NOMO-1 treated with dmso at 0.1 percent for 144 hours (cell line): ENCODE results near the gene CLEC18C.
"Not testable (repeated sequence)": the region's sequence is repeated elsewhere in the genome, so short reads cannot be mapped to it uniquely, and the experiment has no call there.

Experiments used
- DNase-seq: peaks from one replicate; lab custom pipeline; 2025; ENCODE audit not compliant: unreplicated experiment; lab: John Stamatoyannopoulos, UW

CLEC18C gene

DNA sequence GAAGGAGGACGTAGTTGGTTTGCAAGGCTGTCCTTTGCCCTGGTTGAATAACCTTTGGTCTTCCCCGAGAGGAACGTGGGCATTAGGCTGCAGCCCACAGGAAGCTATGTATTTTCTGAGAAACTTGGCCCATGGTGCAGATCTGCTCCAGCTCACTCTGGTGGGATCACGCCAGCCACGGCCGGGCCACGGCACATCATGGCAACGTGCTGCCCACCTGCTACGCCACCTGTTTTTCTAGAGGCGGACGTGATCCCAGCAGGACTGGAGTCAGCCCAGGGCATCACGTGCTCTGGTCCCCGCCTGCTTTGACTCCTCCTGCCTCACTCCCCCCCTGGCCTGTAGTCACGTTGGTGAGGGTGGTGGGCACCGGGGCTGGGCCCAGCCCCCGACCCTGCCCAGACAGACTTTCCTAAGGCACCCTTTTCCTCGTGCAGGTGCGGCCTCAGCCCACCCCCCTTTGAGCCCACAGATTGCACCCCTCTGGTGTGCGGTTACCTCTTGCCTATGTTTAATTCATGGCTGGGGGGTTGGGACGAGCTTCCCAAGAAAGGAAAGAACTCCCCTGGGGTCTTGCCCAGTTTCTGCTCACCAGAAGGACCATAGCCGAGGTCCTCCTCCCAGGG lies at the start of gene CLEC18C:
TSS of gene CLEC18C (plus strand) at position 576 of the 626 bp plus-strand sequence. CDS start 492 bp downstream, outside the sequence.
- not testable (repeated sequence) for DNase-seq

DNA sequence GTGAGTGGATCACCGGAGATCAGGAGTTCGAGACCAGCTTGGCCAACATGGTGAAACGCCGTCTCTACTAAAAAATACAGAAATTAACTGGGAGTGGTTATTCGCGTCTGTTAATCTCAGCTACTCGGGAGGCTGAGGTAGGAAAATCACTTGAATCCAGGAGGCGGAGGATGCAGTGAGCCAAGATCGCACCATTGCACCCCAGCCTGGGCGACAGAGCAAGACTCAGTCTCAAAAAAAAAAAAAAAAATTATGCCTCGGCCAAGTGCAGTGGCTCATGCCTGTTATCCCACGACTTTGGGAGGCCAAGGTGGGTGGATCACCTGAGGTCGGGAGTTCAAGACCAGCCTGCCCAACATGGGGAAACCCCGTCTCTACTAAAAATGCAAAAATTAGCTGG lies 49.8 kb upstream of the CLEC18C start:
- DNase-seq: not testable (repeated sequence)

DNA sequence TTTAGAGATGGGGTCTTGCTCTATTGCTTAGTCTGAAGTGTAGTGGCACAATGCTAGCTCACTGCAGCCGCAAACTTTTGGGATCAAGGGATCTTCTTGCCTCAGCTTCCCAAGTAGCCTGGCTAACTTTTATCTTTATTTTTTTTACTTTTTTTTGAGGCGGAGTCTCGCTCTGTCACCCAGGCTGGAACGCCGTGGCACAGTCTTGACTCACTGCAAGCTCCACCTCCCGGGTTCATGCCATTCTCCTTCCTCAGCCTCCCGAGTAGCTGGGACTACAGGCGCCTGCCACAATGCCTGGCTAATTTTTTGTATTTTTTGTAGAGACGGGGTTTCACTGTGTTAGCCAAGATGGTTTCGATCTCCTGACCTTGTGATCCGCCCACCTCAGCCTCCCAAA lies 47.4 kb upstream of the CLEC18C start:
- DNase-seq: not testable (repeated sequence)

DNA sequence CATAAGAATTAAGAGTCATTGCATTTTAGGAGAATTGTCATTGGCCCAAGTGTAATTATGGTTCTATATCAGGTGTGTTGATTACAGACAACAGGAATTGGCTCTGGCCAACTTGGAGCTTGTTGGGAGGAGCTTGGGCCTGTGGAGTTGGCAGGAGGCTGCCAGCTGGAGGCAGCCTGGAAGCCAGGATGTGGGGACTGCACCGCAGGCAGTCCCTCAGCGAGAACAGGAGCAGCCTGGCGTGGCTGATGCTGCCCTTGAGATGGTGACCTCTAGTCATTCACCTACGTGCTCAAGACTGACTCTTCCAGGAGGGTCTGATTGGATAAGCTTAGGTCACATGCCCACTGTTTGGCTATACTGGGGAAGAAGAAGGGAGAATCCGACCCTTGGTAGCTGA lies 45.9 kb upstream of the CLEC18C start:
- not testable (repeated sequence) for DNase-seq

DNA sequence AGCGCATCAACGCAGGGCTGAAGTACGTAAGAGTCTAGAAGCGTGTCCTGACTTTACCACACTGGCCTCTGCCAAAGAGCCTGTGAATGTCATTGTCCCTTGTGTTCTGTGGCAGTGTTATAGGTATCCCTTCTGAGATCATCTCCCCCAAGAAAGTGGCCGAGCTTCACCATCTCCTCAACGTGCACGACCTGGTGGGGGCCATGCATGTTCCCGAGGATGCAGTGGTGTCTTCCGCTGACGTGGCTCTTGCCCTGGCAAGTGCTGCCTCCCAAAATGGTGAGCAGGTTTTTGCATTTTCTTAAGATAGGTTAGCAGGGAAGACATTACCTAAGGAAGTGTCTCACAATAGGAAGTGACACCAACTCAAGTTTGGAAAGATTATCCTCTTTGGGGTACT lies 44.7 kb upstream of the CLEC18C start:
- DNase-seq: not testable (repeated sequence)

DNA sequence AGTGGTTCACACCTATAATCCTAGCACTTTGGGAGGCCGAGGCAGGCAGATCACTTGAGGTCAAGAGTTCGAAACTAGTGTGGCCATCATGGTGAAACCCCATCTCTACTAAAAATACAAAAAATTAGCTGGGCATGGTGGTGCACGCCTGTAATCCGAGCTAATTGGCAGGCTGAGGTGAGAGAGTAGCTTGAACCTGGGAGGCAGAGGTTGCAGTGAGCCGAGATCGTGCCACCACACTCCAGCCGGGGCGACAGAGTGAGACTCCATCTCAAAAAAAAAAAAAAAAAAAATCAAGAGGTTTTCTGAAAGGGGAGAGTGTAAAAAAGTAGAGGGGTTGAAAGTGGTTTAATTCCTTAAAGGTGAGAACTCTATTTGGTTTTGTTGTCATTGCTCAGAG lies 37.8 kb upstream of the CLEC18C start:
- DNase-seq: not testable (repeated sequence)

DNA sequence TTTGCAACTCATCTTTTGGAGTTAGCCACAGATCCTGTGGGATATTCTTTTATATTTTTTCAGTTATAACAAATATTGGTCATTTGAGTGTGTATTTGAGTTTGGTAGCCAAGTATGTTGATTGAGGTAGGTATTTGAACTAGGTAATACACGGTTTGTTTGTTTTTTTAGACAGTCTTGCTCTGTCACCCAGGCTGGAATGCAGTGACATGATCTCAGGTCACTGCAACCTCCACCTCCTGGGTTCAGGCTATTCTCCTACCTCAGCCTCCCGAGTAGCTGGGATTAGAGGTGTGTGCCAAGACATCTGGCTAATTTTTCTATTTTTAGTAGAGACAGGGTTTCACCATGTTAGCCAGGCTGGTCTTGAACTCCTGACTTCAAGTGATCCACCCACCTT lies 37.0 kb upstream of the CLEC18C start:
- not testable (repeated sequence) for DNase-seq

DNA sequence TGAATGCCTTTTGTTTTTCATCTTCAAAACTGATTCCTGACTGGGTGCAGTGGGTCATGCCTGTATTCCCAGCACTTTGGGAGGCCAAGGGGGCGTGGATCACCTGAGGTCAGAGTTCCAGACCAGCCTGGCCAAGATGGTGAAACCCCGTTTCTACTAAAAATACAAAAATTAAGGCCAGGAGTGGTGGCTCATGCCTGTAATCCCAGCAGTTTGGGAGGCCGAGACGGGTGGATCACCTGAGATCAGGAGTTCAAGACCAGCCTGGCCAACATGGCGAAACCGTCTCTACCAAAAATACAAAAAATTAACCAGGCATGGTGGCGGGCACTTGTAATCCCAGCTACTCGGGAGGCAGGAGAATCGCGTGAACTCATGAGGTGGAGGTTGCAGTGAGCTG lies 30.8 kb upstream of the CLEC18C start:
- DNase-seq: not testable (repeated sequence)

DNA sequence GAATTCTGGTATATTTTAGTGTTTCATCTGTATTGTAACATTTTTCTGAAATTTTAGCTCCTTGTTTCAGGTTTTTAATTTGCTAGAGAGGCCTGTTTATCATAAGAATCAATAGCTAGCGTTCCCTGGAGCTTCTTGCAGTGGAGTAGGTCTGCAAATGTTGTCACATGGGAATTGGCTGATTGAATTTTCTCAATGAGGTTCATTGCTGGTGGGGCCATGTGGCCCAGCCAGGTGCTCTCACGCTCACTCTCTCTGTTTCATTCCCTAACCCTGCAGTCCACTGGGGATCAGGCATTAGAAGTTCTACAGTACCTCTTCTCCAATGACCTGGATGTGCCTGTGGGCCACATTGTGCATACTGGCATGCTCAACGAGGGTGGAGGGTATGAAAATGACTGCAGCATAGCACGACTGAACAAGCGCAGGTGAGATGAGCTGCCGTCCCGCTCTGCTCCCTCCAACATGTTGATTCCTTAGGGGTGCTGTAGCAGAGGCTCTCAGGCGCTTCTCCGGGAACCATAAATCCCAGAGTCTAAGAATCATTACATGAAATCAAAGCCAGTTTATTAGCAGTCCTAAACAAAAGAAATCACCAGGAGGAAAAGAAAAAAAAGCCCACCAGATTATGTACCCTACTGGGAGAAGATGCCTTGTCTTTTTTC lies 30.2 kb upstream of the CLEC18C start:
- not testable (repeated sequence) for DNase-seq

DNA sequence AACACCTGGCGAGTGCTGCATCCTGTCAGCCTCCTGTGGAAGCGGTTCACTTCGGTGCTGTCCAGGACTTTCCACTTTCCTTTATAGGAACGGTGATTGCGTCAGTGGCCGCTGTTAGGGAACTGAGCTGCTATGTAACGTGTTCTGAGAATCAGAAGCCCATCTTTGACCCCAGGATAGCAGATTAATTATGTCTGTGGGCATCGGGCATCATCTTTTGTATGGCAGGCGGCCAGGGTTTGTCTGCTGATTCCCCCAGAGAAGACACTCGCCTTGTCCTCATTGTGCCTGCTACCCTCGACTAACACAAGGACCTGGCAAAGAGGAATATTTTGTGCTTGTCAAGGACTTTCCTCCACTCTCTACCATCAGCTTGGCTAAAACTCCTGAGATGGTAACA lies 25.7 kb upstream of the CLEC18C start:
- DNase-seq: not testable (repeated sequence)

DNA sequence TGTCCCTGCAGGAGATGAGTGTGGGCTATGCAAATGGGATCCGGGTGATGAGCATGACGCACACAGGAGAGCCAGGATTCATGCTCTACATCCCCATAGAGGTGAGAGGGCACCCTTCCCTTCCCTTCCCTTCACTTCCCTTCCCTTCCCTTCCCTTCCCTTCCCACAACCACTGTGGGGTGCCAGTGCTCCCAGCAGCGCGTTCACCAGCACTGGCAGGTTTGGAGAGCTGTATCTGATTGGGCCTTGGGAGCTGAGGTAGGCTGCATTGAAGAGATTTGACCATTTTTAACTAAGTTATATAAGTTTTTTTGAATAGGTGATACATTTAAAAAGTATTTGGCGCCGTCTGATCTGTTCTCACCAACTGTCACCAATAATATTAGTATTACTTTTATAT lies 25.1 kb upstream of the CLEC18C start:
- not testable (repeated sequence) for DNase-seq

DNA sequence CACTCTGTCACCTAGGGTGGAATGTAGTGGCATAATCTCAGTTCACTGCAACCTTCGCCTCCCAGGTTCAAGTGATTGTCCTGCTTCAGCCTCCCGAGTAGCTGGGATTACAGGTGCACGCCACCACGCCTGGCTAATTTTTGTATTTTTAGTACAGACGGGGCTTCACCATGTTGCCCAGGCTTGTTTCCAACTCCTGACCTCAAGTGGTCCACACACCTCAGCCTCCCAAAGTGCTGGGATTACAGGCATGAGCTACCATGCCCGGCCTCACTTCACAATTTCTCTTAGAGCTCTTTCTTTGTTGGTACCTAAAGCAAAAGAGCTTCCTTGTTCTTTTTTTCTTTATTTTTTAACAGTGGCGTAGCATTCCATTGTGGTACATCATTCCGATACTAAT lies 24.3 kb upstream of the CLEC18C start:
- DNase-seq: not testable (repeated sequence)

DNA sequence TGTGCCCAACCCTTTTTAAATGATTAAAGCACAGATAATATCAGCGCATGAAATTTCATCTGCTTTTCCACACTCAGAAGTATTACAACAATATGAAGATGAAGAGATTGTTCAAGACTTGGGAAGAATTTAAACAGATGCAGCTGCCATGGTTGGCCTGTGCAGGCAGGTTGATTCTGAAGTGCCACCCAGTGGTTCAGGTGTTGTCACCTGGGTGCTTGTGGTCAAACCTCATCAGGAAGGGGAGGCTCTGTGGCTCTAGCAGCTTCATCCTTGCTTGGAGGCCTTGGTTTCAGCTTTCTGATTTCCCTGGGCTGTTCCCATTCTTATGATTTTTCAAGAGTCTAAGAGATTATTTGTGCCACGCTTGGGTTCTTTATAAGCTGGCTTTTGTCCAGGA lies 22.2 kb upstream of the CLEC18C start:
- no peak for DNase-seq

DNA sequence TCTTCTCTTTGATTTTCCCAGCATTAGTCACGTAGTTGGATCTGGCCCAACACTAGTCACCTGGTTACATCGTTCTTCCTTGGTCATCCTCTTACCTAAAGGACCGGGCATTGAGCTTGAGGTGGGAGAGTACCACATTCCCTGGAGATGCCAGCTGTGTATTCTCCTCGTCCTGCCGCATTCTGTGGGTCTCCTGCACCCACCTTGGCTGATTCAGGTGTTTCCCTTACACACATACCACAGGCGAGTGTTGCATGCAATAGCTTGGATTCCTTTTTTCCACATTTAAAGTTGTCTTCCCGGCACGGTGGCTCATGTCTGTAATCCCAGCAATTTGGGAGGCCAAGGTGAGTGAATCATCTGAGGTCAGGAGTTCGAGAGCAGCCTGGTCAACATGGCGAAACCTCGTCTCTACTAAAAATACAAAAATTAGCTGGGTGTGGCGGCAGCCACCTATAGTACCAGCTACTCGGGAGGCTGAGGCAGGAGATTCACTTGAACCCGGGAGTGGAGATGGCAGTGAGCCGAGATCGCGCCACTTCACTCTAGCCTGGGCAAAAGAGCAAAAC lies 21.6 kb upstream of the CLEC18C start:
- DNase-seq: no peak

DNA sequence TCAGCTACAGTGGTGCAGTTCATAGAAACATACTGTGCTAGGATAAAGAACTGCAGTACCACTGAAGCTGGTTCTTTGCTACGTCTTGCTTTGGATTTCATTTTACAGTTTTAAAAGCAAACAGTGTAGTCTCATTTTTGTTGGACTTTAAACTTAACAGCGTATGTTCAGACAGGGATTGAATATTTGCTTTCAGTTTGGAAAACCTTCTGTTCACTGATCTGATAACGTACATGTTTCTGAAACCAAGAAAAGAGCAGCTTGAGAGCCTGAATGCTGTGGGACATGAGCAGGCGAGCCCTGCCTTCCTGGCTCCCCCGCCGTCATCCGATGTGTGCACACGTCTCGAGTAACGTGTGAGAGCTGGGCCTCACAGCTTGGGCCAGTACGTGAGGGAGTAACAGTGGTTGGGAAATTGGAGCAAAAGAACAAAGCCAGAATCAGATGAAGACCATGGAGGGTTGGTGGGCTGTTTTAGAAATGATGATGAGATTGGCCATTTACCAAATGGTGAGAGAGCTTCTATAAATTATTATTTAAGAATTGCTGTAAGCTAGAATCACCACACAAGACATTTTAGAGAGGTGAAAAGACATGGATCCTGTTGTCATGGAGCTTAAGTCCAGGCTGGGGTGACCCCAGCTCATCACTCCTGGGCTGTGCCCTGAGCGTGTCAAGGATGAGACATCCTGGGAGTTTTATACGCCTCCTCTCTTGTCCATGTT lies 20.8 kb upstream of the CLEC18C start:
- no peak for DNase-seq

DNA sequence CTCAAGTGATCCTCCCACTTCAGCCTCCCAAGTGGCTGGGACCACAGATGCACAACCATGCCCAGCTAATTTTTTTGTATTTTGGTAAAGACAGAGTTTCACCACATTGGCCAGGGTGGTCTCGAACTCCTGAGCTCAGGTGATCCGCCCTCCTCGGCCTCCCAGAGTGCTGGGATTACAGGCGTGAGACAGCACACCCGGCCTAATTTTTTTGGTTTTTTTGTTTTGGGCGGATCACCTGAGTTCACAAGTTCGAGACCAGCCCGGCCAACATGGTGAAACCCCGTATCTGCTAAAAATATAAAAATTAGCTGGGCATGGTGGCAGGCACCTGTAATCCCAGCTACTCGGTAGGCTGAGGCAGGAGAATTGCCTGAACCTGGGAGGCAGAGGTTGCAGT lies 18.9 kb upstream of the CLEC18C start:
- not testable (repeated sequence) for DNase-seq

DNA sequence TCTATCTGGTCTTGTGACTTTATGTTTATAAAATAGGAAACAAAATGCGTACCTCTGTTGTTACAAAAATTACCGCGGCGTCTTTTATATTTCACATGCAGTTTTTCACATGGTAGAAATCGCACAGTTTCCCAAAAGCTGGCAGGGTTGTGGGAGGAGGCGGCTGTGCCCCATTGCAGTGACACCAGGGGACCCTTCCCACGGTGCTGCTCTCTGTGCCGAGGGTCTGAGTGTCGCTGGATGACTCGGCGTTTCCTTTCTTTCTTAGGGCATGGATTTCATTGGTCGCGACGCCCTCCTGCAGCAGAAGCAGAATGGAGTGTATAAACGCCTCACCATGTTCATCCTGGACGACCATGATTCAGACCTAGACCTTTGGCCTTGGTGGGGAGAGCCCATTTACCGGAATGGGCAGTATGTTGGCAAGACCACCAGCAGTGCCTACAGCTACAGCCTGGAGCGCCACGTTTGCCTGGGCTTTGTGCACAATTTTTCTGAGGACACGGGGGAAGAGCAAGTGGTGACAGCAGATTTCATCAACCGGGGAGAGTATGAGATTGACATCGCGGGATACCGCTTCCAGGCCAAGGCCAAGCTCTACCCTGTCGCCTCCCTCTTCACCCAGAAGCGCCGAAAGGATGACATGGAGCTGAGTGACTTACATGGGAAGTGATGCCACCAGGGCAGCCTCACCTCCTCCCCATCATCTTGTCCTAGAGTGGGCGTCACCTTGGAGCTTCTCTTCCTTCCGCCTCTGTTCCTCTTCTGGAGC lies 17.2 kb upstream of the CLEC18C start:
- DNase-seq: no peak

DNA sequence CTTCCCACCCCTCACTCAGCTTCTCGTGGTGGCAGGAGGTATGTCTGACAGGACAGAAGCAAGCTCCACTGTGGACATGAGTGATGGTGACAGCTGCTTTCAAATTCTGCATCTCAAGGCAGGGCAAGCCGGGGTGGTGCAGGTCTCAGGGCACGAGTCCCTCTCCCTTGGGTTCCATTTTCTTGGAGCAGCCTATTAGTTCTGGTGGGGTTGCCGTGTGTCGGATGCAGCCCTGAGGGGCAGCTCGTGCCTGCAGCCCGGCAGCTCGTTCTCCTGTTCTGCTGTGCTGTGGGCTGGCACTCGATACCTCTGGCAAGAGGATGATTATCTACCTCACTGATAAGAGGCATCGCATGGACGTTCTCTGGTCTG lies 16.5 kb upstream of the CLEC18C start:
- DNase-seq: no peak

DNA sequence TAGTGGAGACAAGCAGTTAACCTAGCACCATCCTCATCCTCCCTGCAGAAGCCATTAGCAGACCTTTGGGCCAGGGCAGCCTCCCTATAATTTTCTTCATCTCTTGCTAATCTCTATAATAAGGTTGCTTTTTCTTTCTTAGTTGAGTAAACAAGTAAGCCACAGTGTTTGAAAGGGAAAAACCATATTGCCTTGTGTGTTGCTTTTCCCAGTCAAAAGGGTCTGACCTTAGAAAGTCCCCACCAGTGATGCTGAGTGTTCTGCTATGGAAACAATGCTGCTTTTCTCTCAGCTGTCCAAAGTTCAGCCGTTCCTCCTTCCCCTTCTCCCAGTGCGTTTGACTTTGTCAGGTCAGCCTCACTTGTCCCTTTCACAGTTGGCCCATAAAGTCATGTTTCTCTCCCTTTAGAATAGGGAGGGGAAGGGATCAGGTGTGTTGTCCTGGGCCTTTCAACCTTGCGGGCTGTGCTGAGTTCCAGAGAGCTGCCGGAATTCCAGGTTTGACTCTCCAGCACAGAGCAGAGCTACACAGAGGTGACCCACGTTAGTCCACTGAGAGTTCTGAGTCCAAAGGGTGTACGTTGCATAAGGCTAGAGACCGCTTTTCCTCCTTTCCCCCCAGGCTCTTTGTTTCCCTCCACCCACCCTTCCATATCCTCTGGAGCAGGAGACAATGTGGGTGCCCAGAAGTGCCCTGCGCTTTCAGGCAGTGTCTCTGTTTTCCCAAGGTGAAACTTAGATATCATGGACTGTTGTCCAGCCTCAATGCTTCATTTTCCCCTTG lies 15.9 kb upstream of the CLEC18C start:
- DNase-seq: no peak

DNA sequence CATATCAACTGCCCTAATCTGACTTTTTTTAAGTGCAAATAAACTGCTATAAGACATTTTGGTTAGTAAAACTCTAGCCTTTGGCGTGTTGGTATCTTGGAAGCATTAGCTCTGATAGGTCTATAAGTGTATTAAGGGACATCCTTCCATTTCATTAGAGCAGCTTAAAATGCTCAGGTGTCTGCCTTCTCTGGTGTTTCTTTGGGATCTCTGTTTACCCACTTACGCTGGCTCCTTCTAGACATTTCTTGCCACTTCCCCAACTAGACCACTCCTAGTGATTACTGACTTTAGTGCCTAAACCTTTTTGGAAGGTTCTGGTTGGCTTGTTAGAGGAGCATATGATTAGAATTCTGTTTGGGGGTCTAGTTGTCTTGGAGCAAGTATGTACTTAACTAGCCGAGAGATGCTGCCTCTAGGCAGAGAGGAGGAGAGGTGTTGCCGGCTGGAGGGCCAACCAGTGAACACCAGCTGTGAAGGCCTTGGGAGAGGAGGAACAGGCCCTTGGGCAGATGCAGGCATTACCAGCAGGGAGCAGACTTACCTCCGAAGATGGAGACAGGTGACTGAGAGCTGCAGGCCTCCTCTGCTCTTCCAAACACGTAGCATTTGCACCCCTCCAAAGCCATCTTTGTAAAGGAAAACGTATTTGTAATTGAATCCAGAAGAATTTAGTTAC lies 15.2 kb upstream of the CLEC18C start:
- DNase-seq: no peak
